ENCODE data around the gene SZT2. TPM values are rescaled to one million over a fixed set of nuclear protein-coding genes. Genes with fewer than 3 reads are reported as not detected.

The SZT2 gene
- total RNA-seq, 3 donors from 2014 or later: 29.1 to 49.2 (median 44.3) TPM

GRCh38 chr1:43421396-43421795 lies 31.7 kb downstream of the SZT2 start:
- no peak for TF ChIP-seq POLR2A (IDR thresholded peaks at IDR 0.05)
- no peak for TF ChIP-seq CTCF (IDR thresholded peaks at IDR 0.05)
- no peak for TF ChIP-seq POLR2AphosphoS5 (IDR thresholded peaks at IDR 0.05)
- intact Hi-C loops (cut with DNase I; ENCODE audit: low total_unique reads): no loop called here
- H3K4me1 ChIP-seq: no peaks in the 10 kb centered on the region
- H3K27me3 ChIP-seq: no peaks in the 10 kb centered on the region
- DNase-seq (ENCODE audit: low spot score in 2 of 2): no peak
- H3K36me3 ChIP-seq: peaks cover 45% of the 10 kb centered on the region
- no peak overlapping the region for H3K4me3 ChIP-seq
- no peaks in the 10 kb centered on the region for H3K9me3 ChIP-seq
- H3K27ac ChIP-seq: no peak overlapping the region

GRCh38 chr1:43421976-43422750 lies 32.5 kb downstream of the SZT2 start:
- Histone ChIP-seq H3K4me1 (no peaks in the 10 kb centered on the region), H3K36me3 (peaks cover 53% of the 10 kb centered on the region), H3K9me3 (no peaks in the 10 kb centered on the region), H3K4me3 (no peak overlapping the region), H3K27me3 (no peaks in the 10 kb centered on the region), H3K27ac (no peak overlapping the region)
- no peak for DNase-seq (ENCODE audit: low spot score in 2 of 2)
- TF ChIP-seq CTCF (IDR thresholded peaks at IDR 0.05) (no peak), POLR2A (IDR thresholded peaks at IDR 0.05) (no peak), POLR2AphosphoS5 (IDR thresholded peaks at IDR 0.05) (no peak)
- intact Hi-C loops (cut with DNase I; ENCODE audit: low total_unique reads): no loop called here

- intact Hi-C loops (cut with DNase I; ENCODE audit: low total_unique reads): no loop called here
- H3K4me3 ChIP-seq: no peak overlapping the region
- DNase-seq (ENCODE audit: low spot score in 2 of 2): no peak
- peaks cover 50% of the 10 kb centered on the region for H3K36me3 ChIP-seq
- H3K27me3 ChIP-seq: no peaks in the 10 kb centered on the region
- TF ChIP-seq CTCF (IDR thresholded peaks at IDR 0.05) (no peak), POLR2AphosphoS5 (IDR thresholded peaks at IDR 0.05) (no peak), POLR2A (IDR thresholded peaks at IDR 0.05) (no peak)
- H3K9me3 ChIP-seq: no peaks in the 10 kb centered on the region
- no peaks in the 10 kb centered on the region for H3K4me1 ChIP-seq
- H3K27ac ChIP-seq: no peak overlapping the region
These were observed 33.4 kb downstream of the SZT2 start for GRCh38 chr1:43422995-43423671.

- H3K4me1 ChIP-seq: no peaks in the 10 kb centered on the region
- no peak overlapping the region for H3K4me3 ChIP-seq
- H3K36me3 ChIP-seq: peaks cover 50% of the 10 kb centered on the region
- no peak for TF ChIP-seq CTCF (IDR thresholded peaks at IDR 0.05)
- no peak for TF ChIP-seq POLR2A (IDR thresholded peaks at IDR 0.05)
- no peak for TF ChIP-seq POLR2AphosphoS5 (IDR thresholded peaks at IDR 0.05)
- DNase-seq (ENCODE audit: low spot score in 2 of 2): no peak
- no peak overlapping the region for H3K27ac ChIP-seq
- intact Hi-C loops (cut with DNase I; ENCODE audit: low total_unique reads): no loop called here
- H3K27me3 ChIP-seq: no peaks in the 10 kb centered on the region
- no peaks in the 10 kb centered on the region for H3K9me3 ChIP-seq
These were observed 34.2 kb downstream of the SZT2 start for GRCh38 chr1:43423672-43424550.

Data from breast epithelium (tissue), 4 donors.